Parathyroid adenoma (tissue), 2 donors: ENCODE measurements around the gene THAP4.

Source experiments
- H2AFZ ChIP-seq: fragments of 300-600 bp; sonication (generic); one replicate; pipeline ENCODE4 v1.7.0; 2017; ENCODE audit warnings: antibody characterized with exemption, mild to moderate bottlenecking
- H3K27ac ChIP-seq: fragments of 300-600 bp; sonication (generic); one replicate; pipeline ENCODE4 v1.7.0; 2017
- H3K27me3 ChIP-seq: fragments of 300-600 bp; sonication (generic); one replicate; pipeline ENCODE4 v1.7.0; 2017; ENCODE audit warnings: low read length; ENCODE audit not compliant: control insufficient read depth, insufficient read depth
- H3K36me3 ChIP-seq: fragments of 300-600 bp; sonication (generic); one replicate; pipeline ENCODE4 v1.7.0; 2017; ENCODE audit warnings: low read length; ENCODE audit not compliant: control insufficient read depth, insufficient read depth
- H3K4me1 ChIP-seq: fragments of 300-600 bp; sonication (generic); one replicate; pipeline ENCODE4 v1.7.0; 2017; ENCODE audit warnings: control low read depth
- H3K4me2 ChIP-seq: fragments of 300-600 bp; sonication (generic); one replicate; pipeline ENCODE4 v1.7.0; 2017; ENCODE audit warnings: low read length
- H3K4me3 ChIP-seq: fragments of 300-600 bp; sonication (generic); one replicate; pipeline ENCODE4 v1.7.0; 2017; ENCODE audit warnings: low read depth, low read length
- H3K79me2 ChIP-seq: fragments of 300-600 bp; sonication (generic); one replicate; pipeline ENCODE4 v1.7.0; 2017; ENCODE audit warnings: control low read depth
- H3K9ac ChIP-seq: fragments of 300-600 bp; sonication (generic); one replicate; pipeline ENCODE4 v1.7.0; 2017; ENCODE audit warnings: mild to moderate bottlenecking
- H3K9me3 ChIP-seq: fragments of 300-600 bp; sonication (generic); one replicate; pipeline ENCODE4 v1.7.0; 2017; ENCODE audit warnings: low read length; ENCODE audit not compliant: control insufficient read depth
- CTCF ChIP-seq: fragments of 300-600 bp; sonication (generic); IDR thresholded peaks from one replicate; pipeline ENCODE4 v1.7.0; 2017; ENCODE audit warnings: antibody characterized with exemption, mild to moderate bottlenecking
- donor health status: primary hyperparathyroidism.

Gene THAP4

GRCh38 chr2:241598487-241598886 lies 38.5 kb downstream of the THAP4 start:
- TF ChIP-seq CTCF: peak; percentile 27
- H3K27ac ChIP-seq: no peak overlapping the region

GRCh38 chr2:241598061-241598460 lies 38.9 kb downstream of the THAP4 start:
- H3K36me3 ChIP-seq: no peaks in the 10 kb centered on the region
- no peaks in the 10 kb centered on the region for H3K9me3 ChIP-seq
- H3K27ac ChIP-seq: no peak overlapping the region
- H3K27me3 ChIP-seq: no peaks in the 10 kb centered on the region
- no peak for TF ChIP-seq CTCF
- H2AFZ ChIP-seq: no peak overlapping the region
- no peak overlapping the region for H3K9ac ChIP-seq
- H3K4me2 ChIP-seq: no peak overlapping the region
- H3K4me1 ChIP-seq: no peaks in the 10 kb centered on the region
- peaks cover 5% of the 10 kb centered on the region for H3K79me2 ChIP-seq
- no peak overlapping the region for H3K4me3 ChIP-seq

More at GRCh38 chr2:241598487-241598886, 38.5 kb downstream of the THAP4 start:
- Histone ChIP-seq H3K4me2 (no peak overlapping the region), H3K27me3 (no peaks in the 10 kb centered on the region), H3K4me1 (no peaks in the 10 kb centered on the region), H3K4me3 (no peak overlapping the region), H3K79me2 (peaks cover 5% of the 10 kb centered on the region), H2AFZ (no peak overlapping the region), H3K36me3 (no peaks in the 10 kb centered on the region), H3K9ac (no peak overlapping the region), H3K9me3 (no peaks in the 10 kb centered on the region)

- no peaks in the 10 kb centered on the region for H3K27me3 ChIP-seq
- no peaks in the 10 kb centered on the region for H3K4me1 ChIP-seq
- no peak overlapping the region for H3K4me3 ChIP-seq
- H3K79me2 ChIP-seq: peaks cover 9% of the 10 kb centered on the region
- no peaks in the 10 kb centered on the region for H3K9me3 ChIP-seq
- H2AFZ ChIP-seq: no peak overlapping the region
- H3K9ac ChIP-seq: no peak overlapping the region
- no peaks in the 10 kb centered on the region for H3K36me3 ChIP-seq
- H3K27ac ChIP-seq: no peak overlapping the region
- no peak overlapping the region for H3K4me2 ChIP-seq
- no peak for TF ChIP-seq CTCF
These were observed 39.4 kb downstream of the THAP4 start for GRCh38 chr2:241597561-241597960.

- Histone ChIP-seq H3K4me1 (no peaks in the 10 kb centered on the region), H3K36me3 (no peaks in the 10 kb centered on the region), H3K9ac (no peak overlapping the region), H3K4me2 (no peak overlapping the region), H3K27ac (no peak overlapping the region), H3K9me3 (no peaks in the 10 kb centered on the region), H3K27me3 (no peaks in the 10 kb centered on the region), H3K79me2 (peaks cover 13% of the 10 kb centered on the region), H3K4me3 (no peak overlapping the region), H2AFZ (no peak overlapping the region)
- TF ChIP-seq CTCF: no peak
These were observed 41.3 kb downstream of the THAP4 start for GRCh38 chr2:241595600-241596140.

- no peak for TF ChIP-seq CTCF
- Histone ChIP-seq H3K9me3 (no peaks in the 10 kb centered on the region), H3K36me3 (no peaks in the 10 kb centered on the region)
These were observed 43.7 kb downstream of the THAP4 start for GRCh38 chr2:241593271-241593670.

More at GRCh38 chr2:241593271-241593670, 43.7 kb downstream of the THAP4 start:
- H2AFZ ChIP-seq: no peak overlapping the region
- no peak overlapping the region for H3K9ac ChIP-seq
- H3K4me1 ChIP-seq: no peaks in the 10 kb centered on the region
- H3K27me3 ChIP-seq: no peaks in the 10 kb centered on the region
- no peak overlapping the region for H3K4me2 ChIP-seq
- H3K27ac ChIP-seq: no peak overlapping the region
- H3K4me3 ChIP-seq: no peak overlapping the region
- H3K79me2 ChIP-seq: peaks cover 13% of the 10 kb centered on the region
